GM18951 (cell line): Measurements from ENCODE around the gene SLIT3.

Experiments used
- POLR2A ChIP-seq: IDR thresholded peaks from 4 replicates; pipeline ENCODE4 v1.6.1; 2011; ENCODE audit warnings: mild to moderate bottlenecking; ENCODE audit not compliant: insufficient read length, insufficient read depth; ENCODE audit errors: extremely low read depth
- in situ Hi-C: fragments of 300-500 bp; cut with MboI; formaldehyde crosslinking; loops from one replicate; pipeline ENCODE4 v1.12.0; 2022; ENCODE audit warnings: low sequenced_read_pairs, mixed read lengths, inconsistent platforms; ENCODE audit not compliant: unreplicated experiment

Gene SLIT3

GRCh38 chr5:168807287-168807686, 493.7 kb downstream of the SLIT3 start:
- TF ChIP-seq POLR2A: no peak
- in situ Hi-C loops: no loop called here

- no peak for TF ChIP-seq POLR2A
- in situ Hi-C loops: no loop called here
Measured at GRCh38 chr5:168803541-168803940, 497.4 kb downstream of the SLIT3 start.

- in situ Hi-C loops: no loop called here
- TF ChIP-seq POLR2A: no peak
Measured at GRCh38 chr5:168802337-168802736, 498.6 kb downstream of the SLIT3 start.

- in situ Hi-C loops: no loop called here
- no peak for TF ChIP-seq POLR2A
Measured at GRCh38 chr5:168801567-168801966, 499.4 kb downstream of the SLIT3 start.

- TF ChIP-seq POLR2A: no peak
- in situ Hi-C loops: no loop called here
Measured at GRCh38 chr5:168800701-168801100, 500.2 kb downstream of the SLIT3 start.

GRCh38 chr5:168798065-168799023, 502.6 kb downstream of the SLIT3 start:
- no peak for TF ChIP-seq POLR2A
- in situ Hi-C loops: no loop called here

GRCh38 chr5:168796593-168797580, 504.1 kb downstream of the SLIT3 start:
- no peak for TF ChIP-seq POLR2A
- in situ Hi-C loops: no loop called here

- TF ChIP-seq POLR2A: no peak
- in situ Hi-C loops: no loop called here
Measured at GRCh38 chr5:168796000-168796399, 504.9 kb downstream of the SLIT3 start.

GRCh38 chr5:168793841-168794837, 506.8 kb downstream of the SLIT3 start:
- no peak for TF ChIP-seq POLR2A
- in situ Hi-C loops: no loop called here

GRCh38 chr5:168792678-168793077, 508.3 kb downstream of the SLIT3 start:
- in situ Hi-C loops: no loop called here
- TF ChIP-seq POLR2A: no peak

- in situ Hi-C loops: no loop called here
- TF ChIP-seq POLR2A: no peak
Measured at GRCh38 chr5:168790671-168791250, 510.2 kb downstream of the SLIT3 start.

- no peak for TF ChIP-seq POLR2A
- in situ Hi-C loops: no loop called here
Measured at GRCh38 chr5:168790002-168790635, 510.8 kb downstream of the SLIT3 start.

GRCh38 chr5:168788786-168789185, 512.2 kb downstream of the SLIT3 start:
- TF ChIP-seq POLR2A: no peak
- in situ Hi-C loops: no loop called here
